ENCODE measurements around the gene TLK1.
"Not testable (repeated sequence)": the region's sequence is repeated elsewhere in the genome, so short reads cannot be mapped to it uniquely, and the experiment has no call there.

The TLK1 gene

DNA sequence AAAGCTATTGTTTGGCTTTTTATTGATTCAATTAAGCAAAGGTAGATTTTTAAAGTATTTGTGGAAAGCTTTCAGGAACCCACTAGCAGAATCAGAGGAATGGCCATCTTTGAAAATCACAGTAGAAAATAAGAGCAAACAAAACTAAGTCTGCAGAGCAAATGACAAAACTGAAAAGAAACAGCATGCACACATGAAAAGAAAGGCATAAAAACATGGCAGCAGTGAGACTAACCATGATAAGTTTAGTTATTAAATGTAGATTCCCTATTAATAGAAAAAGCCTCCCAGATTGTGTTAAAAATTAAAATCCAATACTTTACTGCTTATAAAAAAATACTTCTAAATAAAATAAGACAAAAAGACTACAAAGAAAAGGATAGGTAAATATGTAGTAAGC is 9.1 kb upstream of the TLK1 start:
- DNase-seq (ENCODE audit: low read depth, low spot score), result no peak

DNA sequence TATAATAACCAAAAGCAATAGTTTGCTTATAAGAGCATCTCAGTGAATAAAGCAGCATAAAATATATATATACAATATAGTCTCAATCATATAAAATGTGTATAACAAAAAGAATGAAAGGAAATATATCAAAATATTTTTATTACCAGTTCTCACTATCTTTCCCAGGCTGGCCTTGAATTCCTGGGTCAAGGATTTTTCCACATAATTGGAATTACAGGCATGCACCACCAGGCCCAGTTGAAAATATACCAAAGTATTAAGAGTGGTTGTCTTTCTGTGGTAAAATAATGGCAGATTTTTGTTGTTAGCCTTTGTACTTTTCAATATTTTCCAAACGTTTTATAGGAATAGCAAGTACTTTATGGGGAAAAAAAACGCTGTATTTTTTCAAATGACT is 8.6 kb upstream of the TLK1 start:
- DNase-seq (ENCODE audit: low read depth, low spot score), result no peak

- no peak for DNase-seq (ENCODE audit: low read depth, low spot score)
Measured at GRCh38 chr2:171167352-171167997, 6.8 kb upstream of the TLK1 start.

- no peak for DNase-seq (ENCODE audit: low read depth, low spot score)
Measured at GRCh38 chr2:171166328-171166983, 5.8 kb upstream of the TLK1 start.

GRCh38 chr2:171165967-171166327 is 5.3 kb upstream of the TLK1 start:
- no peak for DNase-seq (ENCODE audit: low read depth, low spot score)

GRCh38 chr2:171163261-171163660 is 2.6 kb upstream of the TLK1 start:
- no peak for DNase-seq (ENCODE audit: low read depth, low spot score)

- DNase-seq (ENCODE audit: low read depth, low spot score), result not testable (repeated sequence)
Measured at GRCh38 chr2:171162522-171163197, 2.0 kb upstream of the TLK1 start.

DNA sequence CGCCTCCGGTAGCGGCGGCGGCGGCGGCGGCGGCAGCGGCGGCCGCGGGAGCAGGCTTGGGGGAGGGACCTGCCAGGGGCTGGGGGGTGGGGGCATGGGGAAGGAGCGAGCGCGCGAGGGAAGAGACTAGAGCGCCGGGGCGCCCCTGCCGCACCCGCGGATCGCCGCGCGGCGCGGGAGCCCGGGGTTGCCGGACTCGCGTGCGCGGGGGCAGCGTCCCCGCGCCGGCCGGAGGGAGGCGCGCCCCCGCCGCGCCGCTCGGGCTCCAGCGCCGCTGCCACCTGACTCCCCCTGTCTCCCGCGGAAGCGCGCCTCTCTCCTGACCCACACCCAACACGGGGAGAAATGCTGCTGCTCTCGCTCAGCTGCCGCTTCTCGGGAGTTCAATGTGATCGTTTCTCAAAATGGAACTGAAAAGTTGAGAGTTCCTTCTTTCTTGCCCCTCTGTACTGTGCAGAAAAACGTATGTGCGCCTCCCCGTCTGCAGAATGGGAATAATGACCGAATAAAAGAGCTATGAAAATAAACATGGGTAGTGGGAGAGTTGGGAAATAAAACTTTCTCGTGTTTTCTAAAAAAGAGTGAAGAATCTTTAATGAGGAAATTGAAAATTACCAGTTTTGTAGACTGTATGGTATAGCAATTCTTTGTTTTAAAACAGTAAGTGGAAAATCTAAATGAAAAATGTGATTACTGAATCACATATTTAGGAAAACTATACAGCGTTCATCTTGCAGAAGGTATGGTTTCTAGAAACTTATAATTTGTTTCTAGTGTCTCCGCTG is 455 bp upstream of the TLK1 start:
- peak; percentile 39 for DNase-seq (ENCODE audit: low read depth, low spot score)

DNA sequence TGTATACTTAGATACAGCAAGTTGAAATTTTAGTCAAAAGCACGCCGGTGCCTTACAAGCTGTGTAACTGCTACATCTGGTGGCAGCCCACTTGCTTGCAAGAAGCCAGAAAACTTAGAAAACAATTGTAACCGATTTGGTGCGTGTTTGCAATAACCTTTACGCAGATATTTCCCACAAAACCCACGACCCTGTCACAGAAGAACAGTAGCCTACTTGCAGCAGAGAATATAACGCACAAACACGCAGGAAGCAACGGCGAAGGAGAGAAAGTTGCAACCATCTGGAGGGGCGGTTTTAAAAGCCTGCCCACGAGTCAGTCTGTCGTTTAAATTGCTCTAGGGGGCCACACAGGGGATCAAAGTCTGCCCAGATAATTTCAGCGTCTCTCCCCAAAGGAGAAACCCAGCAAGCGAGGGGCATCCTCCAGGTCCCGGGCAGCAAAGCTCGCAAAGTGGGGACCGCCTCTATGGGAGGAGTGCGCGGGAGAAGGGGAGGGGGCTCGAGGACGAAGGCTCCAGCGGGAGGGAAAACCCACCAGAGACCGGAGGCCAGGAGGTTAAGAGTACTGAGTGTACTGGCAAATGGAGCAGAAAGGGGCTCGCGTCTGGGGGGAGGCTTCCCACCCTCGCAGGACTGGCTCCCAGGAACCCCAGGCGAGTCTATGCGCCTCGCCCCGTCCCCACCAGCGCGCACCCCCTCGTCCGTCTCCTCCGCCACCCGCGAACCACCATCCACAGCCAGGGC is 1.1 kb downstream of the TLK1 start:
- DNase-seq (ENCODE audit: low read depth, low spot score), result peak; percentile 66

GRCh38 chr2:171158790-171159371 is 1.8 kb downstream of the TLK1 start:
- peak; percentile 24 for DNase-seq (ENCODE audit: low read depth, low spot score)

- DNase-seq (ENCODE audit: low read depth, low spot score), result no peak
Measured at GRCh38 chr2:171158036-171158789, 2.5 kb downstream of the TLK1 start.

DNA sequence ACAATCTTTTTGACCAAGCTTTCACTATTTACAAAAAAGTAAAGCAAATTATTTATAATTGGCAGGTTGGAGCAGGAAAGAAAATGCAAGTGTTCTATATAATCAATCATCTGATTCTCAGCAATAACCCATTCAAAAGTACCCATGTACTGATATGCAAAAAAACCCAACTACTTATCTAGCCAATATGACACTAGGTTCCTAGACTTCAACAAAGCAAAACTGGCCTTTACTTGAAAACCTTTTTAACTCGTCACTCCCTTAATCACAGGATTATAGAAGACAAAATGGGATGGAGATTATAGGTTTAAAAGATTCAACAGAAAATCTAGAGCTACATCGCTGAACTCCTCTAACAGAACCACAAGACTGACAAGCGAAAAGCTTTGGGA is 3.6 kb downstream of the TLK1 start:
- DNase-seq (ENCODE audit: low read depth, low spot score), result no peak

DNA sequence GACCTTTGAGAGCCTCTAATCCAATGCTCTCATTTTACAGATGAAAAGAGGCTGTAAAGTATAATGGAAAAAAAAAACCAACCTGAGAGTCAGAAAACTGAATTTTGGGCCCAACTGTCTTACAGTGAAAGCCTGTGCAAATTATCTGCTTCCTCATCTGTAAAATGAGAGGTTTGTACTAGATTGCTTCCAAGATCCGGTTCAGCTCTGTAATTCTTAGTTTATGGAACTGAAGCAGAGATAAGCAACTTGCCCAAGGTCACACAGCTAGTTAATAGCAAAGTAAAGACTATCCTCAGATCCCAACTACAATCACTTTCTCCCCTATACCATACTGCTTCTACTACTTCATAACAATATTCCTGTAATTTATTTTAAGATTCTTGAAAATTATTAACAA is 6.3 kb downstream of the TLK1 start:
- DNase-seq (ENCODE audit: low read depth, low spot score), result no peak

- DNase-seq (ENCODE audit: low read depth, low spot score), result no peak
Measured at GRCh38 chr2:171150694-171151285, 9.9 kb downstream of the TLK1 start.

GRCh38 chr2:171149986-171150693 is 10.6 kb downstream of the TLK1 start:
- DNase-seq (ENCODE audit: low read depth, low spot score), result no peak

GRCh38 chr2:171149171-171149938 is 11.3 kb downstream of the TLK1 start:
- DNase-seq (ENCODE audit: low read depth, low spot score), result no peak

DNA sequence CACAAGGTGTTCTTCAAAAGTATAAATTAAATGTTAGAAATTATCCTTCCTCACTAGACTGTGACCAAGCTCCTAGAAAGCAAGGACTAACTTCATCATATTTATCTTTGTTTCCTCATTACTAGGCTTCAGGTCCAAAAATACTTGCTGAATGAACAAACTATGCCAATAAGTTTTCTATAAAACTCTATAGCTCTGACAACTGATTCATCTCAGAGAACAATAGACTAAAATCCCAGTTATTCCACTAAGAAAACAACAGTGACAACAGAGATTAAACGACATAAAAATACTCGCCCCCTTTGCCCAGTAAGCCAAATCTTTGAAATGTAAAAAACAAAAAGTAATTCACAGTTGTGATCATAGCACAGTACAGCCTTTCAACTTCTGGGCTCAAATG is 13.6 kb downstream of the TLK1 start:
- no peak for DNase-seq (ENCODE audit: low read depth, low spot score)

DNA sequence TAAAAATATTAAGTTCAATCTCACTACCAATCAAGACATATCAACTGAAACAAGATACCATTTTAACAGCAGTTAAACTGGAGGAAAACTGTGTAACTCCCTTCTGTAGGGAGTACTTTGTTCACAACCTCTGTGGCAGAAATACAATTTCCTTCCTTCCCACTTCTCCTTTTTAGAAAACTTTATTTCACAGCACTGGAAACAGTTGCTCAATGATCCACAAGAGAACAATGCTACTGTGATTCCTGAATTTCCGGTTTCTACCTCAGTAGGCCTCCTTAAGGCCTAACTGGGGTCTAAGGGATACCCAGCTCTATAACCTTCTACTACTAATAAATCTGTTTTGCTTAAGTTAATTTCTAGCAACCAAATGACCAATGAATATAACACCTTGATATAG is 14.1 kb downstream of the TLK1 start:
- no peak for DNase-seq (ENCODE audit: low read depth, low spot score)

- DNase-seq (ENCODE audit: low read depth, low spot score), result no peak
Measured at GRCh38 chr2:171146071-171146470, 14.6 kb downstream of the TLK1 start.
